Neural cell (in vitro differentiated cells): ENCODE data around the gene PRLHR. TPM values are rescaled to one million over a fixed set of nuclear protein-coding genes. Genes with fewer than 3 reads are reported as not detected.

Experiments used
- H2AFZ ChIP-seq: fragments of 200-600, 300-800 bp; sonication (generic), shearing (Covaris generic); 2 replicates; pipeline ENCODE4 v1.6.0; 2014; ENCODE audit warnings: low read depth, mild to moderate bottlenecking, antibody characterized with exemption, low read length, moderate library complexity
- H3F3A ChIP-seq: fragments of 200-600 bp; shearing (Covaris generic); 2 replicates; pipeline ENCODE4 v1.6.1; 2016; ENCODE audit warnings: mild to moderate bottlenecking, moderate library complexity, mixed read lengths, antibody characterized with exemption, low read length; ENCODE audit not compliant: insufficient read depth, poor library complexity, severe bottlenecking
- H3K27ac ChIP-seq: fragments of 200-600, 300-800 bp; sonication (generic), shearing (Covaris generic); 2 replicates; pipeline ENCODE4 v1.5.1; 2014; ENCODE audit warnings: mild to moderate bottlenecking, low read length, moderate library complexity
- H3K27me3 ChIP-seq: fragments of 300-800, 200-600 bp; sonication (generic), shearing (Covaris generic); 2 replicates; pipeline ENCODE4 v1.6.0; 2014; ENCODE audit warnings: mild to moderate bottlenecking, low read depth, low read length, moderate library complexity; ENCODE audit not compliant: insufficient read depth
- H3K36me3 ChIP-seq: fragments of 300-800, 200-600 bp; sonication (generic), shearing (Covaris generic); 2 replicates; pipeline ENCODE4 v1.5.1; 2014; ENCODE audit warnings: mild to moderate bottlenecking, antibody characterized with exemption, low read length, moderate library complexity; ENCODE audit not compliant: insufficient read depth
- H3K4me2 ChIP-seq: fragments of 300-800, 200-600 bp; sonication (generic), shearing (Covaris generic); 2 replicates; pipeline ENCODE4 v1.6.0; 2014; ENCODE audit warnings: mild to moderate bottlenecking, low read length
- H3K4me3 ChIP-seq: fragments of 300-800, 200-600 bp; sonication (generic), shearing (Covaris generic); 2 replicates; pipeline ENCODE4 v1.5.1; 2014; ENCODE audit warnings: mild to moderate bottlenecking, low read length, moderate library complexity
- H3K79me2 ChIP-seq: fragments of 200-600 bp; shearing (Covaris generic); replicated peaks from 2 replicates; pipeline ENCODE4 v1.6.0; 2014; ENCODE audit warnings: mild to moderate bottlenecking, low read length, moderate library complexity; ENCODE audit not compliant: insufficient read depth
- H3K9ac ChIP-seq: fragments of 300-800, 200-600 bp; sonication (generic), shearing (Covaris generic); 2 replicates; pipeline ENCODE4 v1.6.1; 2016; ENCODE audit warnings: mild to moderate bottlenecking, low read length, mixed read lengths
- H3K9me2 ChIP-seq: fragments of 200-600 bp; shearing (Covaris generic); 2 replicates; pipeline ENCODE4 v1.6.1; 2016; ENCODE audit warnings: mild to moderate bottlenecking, low read length, mixed read lengths; ENCODE audit not compliant: insufficient read depth
- H3K9me3 ChIP-seq: fragments of 200-600, 300-800 bp; sonication (generic), shearing (Covaris generic); 2 replicates; pipeline ENCODE4 v1.6.1; 2016; ENCODE audit warnings: mild to moderate bottlenecking, mixed run types, low read length, moderate library complexity, mixed read lengths
- H4K20me1 ChIP-seq: fragments of 200-600 bp; shearing (Covaris generic); 2 replicates; pipeline ENCODE4 v1.6.1; 2016; ENCODE audit warnings: mild to moderate bottlenecking, mixed run types; ENCODE audit not compliant: insufficient read depth
- EP300 ChIP-seq: fragments of 450-650 bp; conservative IDR thresholded peaks from 2 replicates; pipeline ENCODE4 v1.6.1; 2014; ENCODE audit warnings: antibody characterized with exemption, mild to moderate bottlenecking, moderate library complexity; ENCODE audit not compliant: poor library complexity, severe bottlenecking
- EZH2 ChIP-seq: fragments of 200-600, 300-800 bp; shearing (Covaris generic), sonication (generic); IDR thresholded peaks from 2 replicates; pipeline ENCODE4 v1.6.1; 2014; ENCODE audit warnings: antibody characterized with exemption, low read length, borderline replicate concordance, mild to moderate bottlenecking; ENCODE audit not compliant: insufficient read depth, poor library complexity, severe bottlenecking
- MXI1 ChIP-seq: fragments of 450-650 bp; conservative IDR thresholded peaks from 2 replicates; pipeline ENCODE4 v1.6.1; 2014; ENCODE audit warnings: antibody characterized with exemption, mild to moderate bottlenecking; ENCODE audit not compliant: poor library complexity, severe bottlenecking
- POLR2AphosphoS5 ChIP-seq: IDR thresholded peaks from 2 replicates; pipeline ENCODE4 v1.6.1; 2012
- RAD21 ChIP-seq: fragments of 450-650 bp; conservative IDR thresholded peaks from 2 replicates; pipeline ENCODE4 v1.6.1; 2014; ENCODE audit warnings: antibody characterized with exemption, mild to moderate bottlenecking, moderate library complexity
- SMC3 ChIP-seq: fragments of 450-650 bp; conservative IDR thresholded peaks from 2 replicates; pipeline ENCODE4 v1.6.1; 2014; ENCODE audit warnings: antibody characterized with exemption, mild to moderate bottlenecking, moderate library complexity; ENCODE audit not compliant: poor library complexity
- TAF1 ChIP-seq: IDR thresholded peaks from 2 replicates; pipeline ENCODE4 v1.6.1; 2012; ENCODE audit warnings: low read depth
- polyA plus RNA-seq: library from polyadenylated mRNA; depleted of rRNA; stranded (reverse); fragments of >200 nt; gene quantifications from 2 replicates; pipeline ENCODE4 v1.2.3, GENCODE V29; 2014
- TF ChIP-seq, protein P1 (sequence below): fragments of 450-650 bp; IDR thresholded peaks from 2 replicates; pipeline ENCODE4 v1.5.1; 2014; ENCODE audit warnings: antibody characterized with exemption, mild to moderate bottlenecking, moderate library complexity; ENCODE audit not compliant: poor library complexity, severe bottlenecking
- TF ChIP-seq, protein P2 (sequence below): IDR thresholded peaks from 2 replicates; pipeline ENCODE4 v1.6.1; 2012; ENCODE audit warnings: borderline replicate concordance

PRLHR gene
- polyA plus RNA-seq, 1 donor from 2014 or later, result 0.20 TPM

DNA sequence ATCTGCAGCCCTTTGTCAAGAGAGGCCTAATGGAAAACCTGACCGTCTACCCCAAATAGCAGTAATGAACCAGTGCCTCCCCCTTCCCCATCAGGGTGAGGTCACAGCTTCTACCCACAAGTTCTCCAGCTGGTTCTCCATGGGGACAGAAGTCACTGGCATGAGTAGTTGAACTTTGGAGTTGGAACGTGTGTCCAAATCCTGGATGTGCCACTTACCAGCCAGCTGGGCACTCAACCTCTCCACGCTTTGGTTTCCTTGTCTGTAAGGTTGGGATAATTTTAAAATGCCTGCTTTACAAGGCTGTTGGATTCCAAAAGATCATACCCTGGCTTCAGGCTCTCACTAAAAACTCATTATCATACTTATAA is 25.6 kb downstream of the PRLHR start:
- TF ChIP-seq EP300, result no peak
- no peaks in the 10 kb centered on the region for H3K79me2 ChIP-seq

DNA sequence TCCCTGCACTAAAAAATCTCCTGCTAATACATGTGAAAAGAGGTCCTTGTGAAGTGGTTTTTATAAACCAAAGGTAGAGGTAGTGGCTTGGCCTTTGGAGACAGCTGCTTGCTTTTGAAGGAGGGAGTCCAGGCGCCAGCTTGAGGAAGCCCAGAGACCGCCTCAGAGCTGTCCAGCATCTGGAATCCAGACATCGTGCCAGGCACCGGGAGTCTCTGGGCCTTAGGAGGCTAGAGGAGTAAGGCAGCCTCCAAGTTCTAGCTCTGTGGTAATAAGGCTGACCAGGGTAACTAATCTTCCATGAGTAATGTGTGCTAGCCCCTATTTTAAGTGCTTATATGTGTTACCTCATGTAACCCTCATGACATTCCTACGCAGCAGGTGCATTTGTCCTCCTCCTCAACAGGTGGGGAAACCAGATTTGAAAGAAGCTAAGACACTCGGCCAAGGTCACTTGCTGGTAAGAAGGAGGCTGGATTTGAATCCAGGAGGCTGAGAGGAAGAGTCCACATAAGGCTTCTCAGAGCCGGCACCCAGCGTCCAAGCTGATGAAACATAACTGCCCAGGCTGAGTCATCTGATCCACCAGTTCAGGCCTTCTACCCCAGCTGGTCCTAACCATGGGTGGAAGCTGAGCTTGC is 26.1 kb downstream of the PRLHR start:
- TF ChIP-seq, protein P1, sequence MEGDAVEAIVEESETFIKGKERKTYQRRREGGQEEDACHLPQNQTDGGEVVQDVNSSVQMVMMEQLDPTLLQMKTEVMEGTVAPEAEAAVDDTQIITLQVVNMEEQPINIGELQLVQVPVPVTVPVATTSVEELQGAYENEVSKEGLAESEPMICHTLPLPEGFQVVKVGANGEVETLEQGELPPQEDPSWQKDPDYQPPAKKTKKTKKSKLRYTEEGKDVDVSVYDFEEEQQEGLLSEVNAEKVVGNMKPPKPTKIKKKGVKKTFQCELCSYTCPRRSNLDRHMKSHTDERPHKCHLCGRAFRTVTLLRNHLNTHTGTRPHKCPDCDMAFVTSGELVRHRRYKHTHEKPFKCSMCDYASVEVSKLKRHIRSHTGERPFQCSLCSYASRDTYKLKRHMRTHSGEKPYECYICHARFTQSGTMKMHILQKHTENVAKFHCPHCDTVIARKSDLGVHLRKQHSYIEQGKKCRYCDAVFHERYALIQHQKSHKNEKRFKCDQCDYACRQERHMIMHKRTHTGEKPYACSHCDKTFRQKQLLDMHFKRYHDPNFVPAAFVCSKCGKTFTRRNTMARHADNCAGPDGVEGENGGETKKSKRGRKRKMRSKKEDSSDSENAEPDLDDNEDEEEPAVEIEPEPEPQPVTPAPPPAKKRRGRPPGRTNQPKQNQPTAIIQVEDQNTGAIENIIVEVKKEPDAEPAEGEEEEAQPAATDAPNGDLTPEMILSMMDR, result no peak
- no peak for TF ChIP-seq MXI1
- no peak for TF ChIP-seq RAD21
- TF ChIP-seq TAF1, result no peak
- no peak for TF ChIP-seq EP300
- TF ChIP-seq EZH2, result no peak
- TF ChIP-seq POLR2AphosphoS5, result no peak
- TF ChIP-seq, protein P2, sequence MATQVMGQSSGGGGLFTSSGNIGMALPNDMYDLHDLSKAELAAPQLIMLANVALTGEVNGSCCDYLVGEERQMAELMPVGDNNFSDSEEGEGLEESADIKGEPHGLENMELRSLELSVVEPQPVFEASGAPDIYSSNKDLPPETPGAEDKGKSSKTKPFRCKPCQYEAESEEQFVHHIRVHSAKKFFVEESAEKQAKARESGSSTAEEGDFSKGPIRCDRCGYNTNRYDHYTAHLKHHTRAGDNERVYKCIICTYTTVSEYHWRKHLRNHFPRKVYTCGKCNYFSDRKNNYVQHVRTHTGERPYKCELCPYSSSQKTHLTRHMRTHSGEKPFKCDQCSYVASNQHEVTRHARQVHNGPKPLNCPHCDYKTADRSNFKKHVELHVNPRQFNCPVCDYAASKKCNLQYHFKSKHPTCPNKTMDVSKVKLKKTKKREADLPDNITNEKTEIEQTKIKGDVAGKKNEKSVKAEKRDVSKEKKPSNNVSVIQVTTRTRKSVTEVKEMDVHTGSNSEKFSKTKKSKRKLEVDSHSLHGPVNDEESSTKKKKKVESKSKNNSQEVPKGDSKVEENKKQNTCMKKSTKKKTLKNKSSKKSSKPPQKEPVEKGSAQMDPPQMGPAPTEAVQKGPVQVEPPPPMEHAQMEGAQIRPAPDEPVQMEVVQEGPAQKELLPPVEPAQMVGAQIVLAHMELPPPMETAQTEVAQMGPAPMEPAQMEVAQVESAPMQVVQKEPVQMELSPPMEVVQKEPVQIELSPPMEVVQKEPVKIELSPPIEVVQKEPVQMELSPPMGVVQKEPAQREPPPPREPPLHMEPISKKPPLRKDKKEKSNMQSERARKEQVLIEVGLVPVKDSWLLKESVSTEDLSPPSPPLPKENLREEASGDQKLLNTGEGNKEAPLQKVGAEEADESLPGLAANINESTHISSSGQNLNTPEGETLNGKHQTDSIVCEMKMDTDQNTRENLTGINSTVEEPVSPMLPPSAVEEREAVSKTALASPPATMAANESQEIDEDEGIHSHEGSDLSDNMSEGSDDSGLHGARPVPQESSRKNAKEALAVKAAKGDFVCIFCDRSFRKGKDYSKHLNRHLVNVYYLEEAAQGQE, result no peak
- TF ChIP-seq SMC3, result no peak
- no peak overlapping the region for H2AFZ ChIP-seq

More for the DNA sequence above, 25.6 kb downstream of the PRLHR start:
- Histone ChIP-seq H3K9me3 (no peaks in the 10 kb centered on the region), H3K4me2 (no peak overlapping the region), H2AFZ (no peak overlapping the region), H3K27ac (no peak overlapping the region), H3K4me3 (no peak overlapping the region), H3F3A (no peaks in the 10 kb centered on the region), H3K9ac (no peak overlapping the region), H3K27me3 (no peaks in the 10 kb centered on the region), H3K9me2 (no peaks in the 10 kb centered on the region), H4K20me1 (no peaks in the 10 kb centered on the region), H3K36me3 (no peaks in the 10 kb centered on the region)

More for the DNA sequence above, 26.1 kb downstream of the PRLHR start:
- Histone ChIP-seq H3K9me2 (no peaks in the 10 kb centered on the region), H3K27me3 (no peaks in the 10 kb centered on the region), H4K20me1 (no peaks in the 10 kb centered on the region), H3K9ac (no peak overlapping the region), H3K79me2 (no peaks in the 10 kb centered on the region), H3K36me3 (no peaks in the 10 kb centered on the region), H3K9me3 (no peaks in the 10 kb centered on the region), H3K4me2 (no peak overlapping the region), H3K4me3 (no peak overlapping the region), H3F3A (no peaks in the 10 kb centered on the region), H3K27ac (no peak overlapping the region)
